ENCODE data around the gene FCHO2.

DNA sequence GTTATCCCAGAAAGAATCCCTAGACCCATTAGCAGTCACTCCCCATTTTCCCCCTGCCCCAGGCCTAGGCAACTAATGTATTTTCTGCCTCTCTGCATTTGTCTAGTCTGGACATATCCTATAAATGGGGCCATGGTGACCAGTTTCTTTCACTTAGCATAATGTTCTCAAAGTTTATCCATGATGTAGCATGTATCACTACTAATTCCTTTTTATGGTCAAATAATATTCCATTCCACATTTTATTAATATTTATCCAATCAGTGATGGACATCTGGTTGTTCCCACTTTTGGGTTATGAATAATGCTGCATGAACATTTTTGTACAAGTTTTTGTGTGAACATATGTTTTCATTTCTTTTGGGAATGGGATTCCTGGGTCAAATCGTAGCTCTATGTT lies 1.5 kb downstream of the FCHO2 start:
- TF ChIP-seq, protein P1, sequence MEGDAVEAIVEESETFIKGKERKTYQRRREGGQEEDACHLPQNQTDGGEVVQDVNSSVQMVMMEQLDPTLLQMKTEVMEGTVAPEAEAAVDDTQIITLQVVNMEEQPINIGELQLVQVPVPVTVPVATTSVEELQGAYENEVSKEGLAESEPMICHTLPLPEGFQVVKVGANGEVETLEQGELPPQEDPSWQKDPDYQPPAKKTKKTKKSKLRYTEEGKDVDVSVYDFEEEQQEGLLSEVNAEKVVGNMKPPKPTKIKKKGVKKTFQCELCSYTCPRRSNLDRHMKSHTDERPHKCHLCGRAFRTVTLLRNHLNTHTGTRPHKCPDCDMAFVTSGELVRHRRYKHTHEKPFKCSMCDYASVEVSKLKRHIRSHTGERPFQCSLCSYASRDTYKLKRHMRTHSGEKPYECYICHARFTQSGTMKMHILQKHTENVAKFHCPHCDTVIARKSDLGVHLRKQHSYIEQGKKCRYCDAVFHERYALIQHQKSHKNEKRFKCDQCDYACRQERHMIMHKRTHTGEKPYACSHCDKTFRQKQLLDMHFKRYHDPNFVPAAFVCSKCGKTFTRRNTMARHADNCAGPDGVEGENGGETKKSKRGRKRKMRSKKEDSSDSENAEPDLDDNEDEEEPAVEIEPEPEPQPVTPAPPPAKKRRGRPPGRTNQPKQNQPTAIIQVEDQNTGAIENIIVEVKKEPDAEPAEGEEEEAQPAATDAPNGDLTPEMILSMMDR (IDR thresholded peaks at IDR 0.05), result no peak
- no peak for TF ChIP-seq POLR2AphosphoS5 (IDR thresholded peaks at IDR 0.05; ENCODE audit: low read depth, low read length)
- no peak for TF ChIP-seq SIN3A (IDR thresholded peaks at IDR 0.05; ENCODE audit: borderline replicate concordance, insufficient read depth, low read depth, low read length)

Data from Panc1 (cell line).